PC-9 (cell line): ENCODE data around the gene TRAF2. TPM values are rescaled to one million over a fixed set of nuclear protein-coding genes. Genes with fewer than 3 reads are reported as not detected.

Experiments used
- BruUV-seq: library from RNA; stranded (reverse); fragments of 400-500 nt; replicated peaks from 2 replicates; lab custom pipeline; 2021; lab: Mats Ljungman, UMichigan
- CTCF ChIA-PET: fragments of 300-600 bp; sonication (Branson Sonifier 250); formaldehyde crosslinking; loops from one replicate; lab custom pipeline; 2022; ENCODE audit warnings: antibody characterized with exemption; lab: Charles Lee
- POLR2A ChIA-PET: fragments of 300-600 bp; sonication (Branson Sonifier 250); formaldehyde crosslinking; loops from one replicate; lab custom pipeline; 2022; ENCODE audit warnings: antibody characterized with exemption; ENCODE audit not compliant: unreplicated experiment; lab: Charles Lee
- DNase-seq, 2 experiments: peaks; one replicate each; pipeline versions ENCODE4 v3.0.0 to v3.0.0-alpha.2; 2015 to 2022; ENCODE audit warnings: mixed read lengths in 1 of 2
- H2AFZ ChIP-seq: fragments of 200-600 bp; sonication (generic); 2 replicates; pipeline ENCODE4 v1.8.1; 2017; ENCODE audit warnings: antibody characterized with exemption
- H3F3A ChIP-seq: fragments of 200-600 bp; sonication (generic); 2 replicates; pipeline ENCODE4 v1.8.1; 2017; ENCODE audit warnings: antibody characterized with exemption, mild to moderate bottlenecking, low read depth; ENCODE audit not compliant: insufficient read depth
- H3K27ac ChIP-seq: fragments of 200-600 bp; sonication (generic); 2 replicates; pipeline ENCODE4 v1.6.1; 2016; ENCODE audit warnings: mixed run types
- H3K27me3 ChIP-seq: fragments of 200-600 bp; sonication (generic); 2 replicates; pipeline ENCODE4 v1.6.1; 2016; ENCODE audit warnings: low read depth, mixed run types; ENCODE audit not compliant: insufficient read depth
- H3K36me3 ChIP-seq: fragments of 200-600 bp; sonication (generic); 2 replicates; pipeline ENCODE4 v1.6.1; 2016; ENCODE audit warnings: low read depth, mixed run types
- H3K4me1 ChIP-seq: fragments of 200-600 bp; sonication (generic); replicated peaks from 2 replicates; pipeline ENCODE4 v1.6.1; 2016; ENCODE audit warnings: mixed run types; ENCODE audit not compliant: insufficient read depth
- H3K4me2 ChIP-seq: fragments of 200-600 bp; sonication (generic); 2 replicates; pipeline ENCODE4 v1.6.1; 2017; ENCODE audit warnings: mixed run types
- H3K4me3 ChIP-seq: fragments of 200-600 bp; sonication (generic); 2 replicates; pipeline ENCODE4 v1.6.1; 2016; ENCODE audit warnings: mixed run types
- H3K79me2 ChIP-seq: fragments of 200-600 bp; sonication (generic); 2 replicates; pipeline ENCODE4 v1.6.1; 2017; ENCODE audit warnings: low read depth, mixed run types
- H3K9me2 ChIP-seq: fragments of 200-600 bp; sonication (generic); 2 replicates; pipeline ENCODE4 v1.8.1; 2017; ENCODE audit warnings: mild to moderate bottlenecking; ENCODE audit not compliant: insufficient read depth
- H3K9me3 ChIP-seq: fragments of 200-600 bp; sonication (generic); 2 replicates; pipeline ENCODE4 v1.8.1; 2016; ENCODE audit warnings: low read depth; ENCODE audit not compliant: insufficient read depth
- H4K20me1 ChIP-seq: fragments of 200-600 bp; sonication (generic); 2 replicates; pipeline ENCODE4 v1.8.1; 2017; ENCODE audit not compliant: insufficient read depth
- CTCF ChIP-seq: fragments of 200-600 bp; sonication (generic); conservative IDR thresholded peaks from 2 replicates; pipeline ENCODE4 v1.6.1; 2017; ENCODE audit warnings: mixed run types, antibody characterized with exemption, mild to moderate bottlenecking, moderate library complexity
- EZH2 ChIP-seq: fragments of 200-600 bp; sonication (generic); IDR thresholded peaks from 2 replicates; pipeline ENCODE4 v1.8.0; 2017; ENCODE audit warnings: antibody characterized with exemption, low read depth
- intact Hi-C: fragments of 100-400 bp; cut with micrococcal nuclease; formaldehyde crosslinking; loops from one replicate; pipeline ENCODE4 v1.10.0; 2022; ENCODE audit not compliant: unreplicated experiment
- total RNA-seq: library from RNA; stranded (reverse); gene quantifications from 2 replicates; pipeline ENCODE4 v1.2.3, GENCODE V29; 2021

The TRAF2 gene
- total RNA-seq, 1 experiment from 2014 or later: 42.7 TPM

- Histone ChIP-seq H3K79me2 (no peaks in the 10 kb centered on the region), H3K36me3 (no peaks in the 10 kb centered on the region), H3F3A (peaks cover 21% of the 10 kb centered on the region; the same call in 1 of the 2 replicates), H3K4me2 (peak overlapping the region; percentile 99), H3K27ac (peak overlapping the region; percentile 68), H3K9me2 (no peaks in the 10 kb centered on the region), H3K9me3 (no peaks in the 10 kb centered on the region), H4K20me1 (no peaks in the 10 kb centered on the region), H3K4me1 (peaks cover 20% of the 10 kb centered on the region), H2AFZ (peak overlapping the region; percentile 94), H3K27me3 (no peaks in the 10 kb centered on the region), H3K4me3 (peak overlapping the region; percentile 77)
- no peak; the same call in 1 of the 2 replicates for TF ChIP-seq CTCF
- no peak for TF ChIP-seq EZH2
- ChIA-PET CTCF (interaction anchor here (0.7 kb wide), 1 partner anchor 28 kb away, joined by 5 read pairs; no protein-coding TSS in a partner anchor), POLR2A (interaction anchor here (0.5 to 0.6 kb wide), 2 partner anchors 42 to 137 kb away, joined by 3 to 6 read pairs; partner anchors contain the start of genes MAN1B1 and PAXX)
- intact Hi-C loops: loop anchor here (1.0 to 2.0 kb wide), 2 partner anchors 46 to 159 kb away; partner anchors contain the start of genes CLIC3 and TMEM141
- TSS peak; percentile 95 for BruUV-seq
- peak; percentile 86 to 99 for DNase-seq
Observed at GRCh38 chr9:136949817-136950655, 63.7 kb downstream of the TRAF2 start.

GRCh38 chr9:136950656-136951276 is 64.5 kb downstream of the TRAF2 start:
- H2AFZ ChIP-seq: peak overlapping the region; percentile 94
- peak overlapping the region; percentile 68 for H3K27ac ChIP-seq
- POLR2A ChIA-PET: no interaction called here
- BruUV-seq: no TSS peak
- H3F3A ChIP-seq: peaks cover 21% of the 10 kb centered on the region; the same call in 1 of the 2 replicates
- H3K4me3 ChIP-seq: peak overlapping the region; percentile 77
- no peaks in the 10 kb centered on the region for H3K27me3 ChIP-seq
- peak in 1 of 2 experiments; percentile 29 for DNase-seq
- no peaks in the 10 kb centered on the region for H3K9me2 ChIP-seq
- peaks cover 20% of the 10 kb centered on the region for H3K4me1 ChIP-seq
- intact Hi-C loops: loop anchor here (1.0 to 2.0 kb wide), 2 partner anchors 46 to 160 kb away; partner anchors contain the start of genes CLIC3 and TMEM141
- H3K36me3 ChIP-seq: no peaks in the 10 kb centered on the region
- no peaks in the 10 kb centered on the region for H4K20me1 ChIP-seq
- TF ChIP-seq EZH2: no peak
- TF ChIP-seq CTCF: no peak
- no peaks in the 10 kb centered on the region for H3K9me3 ChIP-seq
- CTCF ChIA-PET: no interaction called here
- H3K79me2 ChIP-seq: no peaks in the 10 kb centered on the region
- peak overlapping the region; percentile 99 for H3K4me2 ChIP-seq

GRCh38 chr9:136951541-136952320 is 65.4 kb downstream of the TRAF2 start, which contains the start of gene LCN12:
Gene LCN12, plus strand, starts transcription at chr9:136952273. Its CDS starts 55 bp downstream, at chr9:136952328.
- no peaks in the 10 kb centered on the region for H3K9me2 ChIP-seq
- no peak within 1 kb of the TSS for H2AFZ ChIP-seq
- CTCF ChIA-PET: no interaction called here
- H4K20me1 ChIP-seq: no peaks in the 10 kb centered on the region
- peak in 1 of 2 experiments; percentile 48 for DNase-seq
- peaks cover 19% of the 10 kb centered on the region; the same call in 1 of the 2 replicates for H3F3A ChIP-seq
- no TSS peak for BruUV-seq
- H3K4me1 ChIP-seq: peaks cover 20% of the 10 kb centered on the region
- intact Hi-C loops: loop anchor here (2.0 kb wide), 1 partner anchor 161 kb away; the partner anchor contains the start of gene TMEM141
- no peak for TF ChIP-seq CTCF
- TF ChIP-seq EZH2: no peak
- no peaks in the 10 kb centered on the region for H3K27me3 ChIP-seq
- no peaks in the 10 kb centered on the region for H3K79me2 ChIP-seq
- H3K4me2 ChIP-seq: no peak within 1 kb of the TSS
- H3K4me3 ChIP-seq: no peak within 1 kb of the TSS
- no peaks in the 10 kb centered on the region for H3K9me3 ChIP-seq
- POLR2A ChIA-PET: no interaction called here
- no peaks in the 10 kb centered on the region for H3K36me3 ChIP-seq
- H3K27ac ChIP-seq: no peak within 1 kb of the TSS
